HG02870 (cell line): ENCODE data around the gene FPGS.
"Not testable (repeated sequence)": the region's sequence is repeated elsewhere in the genome, so short reads cannot be mapped to it uniquely, and the experiment has no call there.

Source experiments
- ATAC-seq: cut with Tn5 transposase; IDR thresholded peaks from one replicate; pipeline ENCODE4 v1.9.1; 2021; ENCODE audit warnings: mild to moderate bottlenecking, moderate library complexity; ENCODE audit not compliant: unreplicated experiment

FPGS gene

GRCh38 chr9:127770583-127770904 is 32.1 kb upstream of the FPGS start:
- no peak for ATAC-seq

DNA sequence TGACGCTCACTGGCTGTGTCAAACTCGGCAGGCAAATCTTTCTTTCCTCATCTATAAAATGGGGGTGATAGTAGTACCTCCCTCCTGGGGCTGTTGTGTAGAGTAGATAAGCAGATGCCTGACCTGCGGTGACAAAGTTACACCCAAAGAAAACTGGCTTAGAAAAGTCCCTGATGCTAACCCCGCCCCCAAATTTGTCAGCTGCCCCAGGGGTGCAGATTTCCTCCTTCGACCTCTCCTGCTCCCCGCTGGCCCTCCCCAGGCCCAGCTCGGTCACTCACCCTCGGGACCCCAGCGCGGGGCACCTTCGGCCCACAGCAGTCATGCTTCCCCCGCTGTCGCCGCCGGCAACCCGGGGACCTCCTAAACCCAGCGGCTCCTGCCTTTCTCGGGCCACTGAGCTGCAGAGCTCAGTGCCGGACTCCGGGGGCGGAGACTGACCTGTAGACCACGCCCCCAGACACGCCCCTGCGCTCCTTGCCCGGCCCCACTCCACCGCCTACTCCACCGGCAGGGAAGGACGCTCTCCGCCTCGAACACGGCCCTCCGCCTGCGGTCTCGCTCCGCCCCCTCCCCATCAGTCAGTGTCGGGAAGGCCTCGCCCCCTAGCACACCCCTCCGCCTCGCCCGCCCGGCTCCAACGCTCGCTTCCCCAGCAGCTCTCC is 31.6 kb upstream of the FPGS start:
- ATAC-seq: peak; percentile 89

- no peak for ATAC-seq
Measured at GRCh38 chr9:127771570-127772189, 31.0 kb upstream of the FPGS start.

- no peak for ATAC-seq
Measured at GRCh38 chr9:127772603-127773002, 30.1 kb upstream of the FPGS start.

DNA sequence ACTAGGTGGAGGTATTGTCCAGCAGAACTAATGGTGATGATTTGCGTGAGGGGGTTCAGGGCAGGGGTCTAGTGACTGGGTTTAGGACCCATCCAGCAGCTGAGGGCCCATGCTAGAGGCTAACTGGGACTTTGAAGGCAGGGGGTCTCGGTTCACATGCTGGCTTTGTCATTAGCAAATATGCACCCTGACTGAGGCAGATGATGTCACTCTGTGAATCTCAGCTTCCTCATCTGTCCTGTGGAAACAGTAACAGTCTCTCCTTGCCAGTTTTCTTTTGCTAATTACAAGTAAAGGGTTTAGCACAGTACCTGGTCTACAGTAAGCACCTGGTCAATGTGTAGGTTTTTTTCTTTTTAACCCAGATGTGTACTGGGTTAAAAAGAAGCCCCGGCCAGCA is 29.4 kb upstream of the FPGS start:
- ATAC-seq: no peak

- no peak for ATAC-seq
Measured at GRCh38 chr9:127773981-127774380, 28.7 kb upstream of the FPGS start.

DNA sequence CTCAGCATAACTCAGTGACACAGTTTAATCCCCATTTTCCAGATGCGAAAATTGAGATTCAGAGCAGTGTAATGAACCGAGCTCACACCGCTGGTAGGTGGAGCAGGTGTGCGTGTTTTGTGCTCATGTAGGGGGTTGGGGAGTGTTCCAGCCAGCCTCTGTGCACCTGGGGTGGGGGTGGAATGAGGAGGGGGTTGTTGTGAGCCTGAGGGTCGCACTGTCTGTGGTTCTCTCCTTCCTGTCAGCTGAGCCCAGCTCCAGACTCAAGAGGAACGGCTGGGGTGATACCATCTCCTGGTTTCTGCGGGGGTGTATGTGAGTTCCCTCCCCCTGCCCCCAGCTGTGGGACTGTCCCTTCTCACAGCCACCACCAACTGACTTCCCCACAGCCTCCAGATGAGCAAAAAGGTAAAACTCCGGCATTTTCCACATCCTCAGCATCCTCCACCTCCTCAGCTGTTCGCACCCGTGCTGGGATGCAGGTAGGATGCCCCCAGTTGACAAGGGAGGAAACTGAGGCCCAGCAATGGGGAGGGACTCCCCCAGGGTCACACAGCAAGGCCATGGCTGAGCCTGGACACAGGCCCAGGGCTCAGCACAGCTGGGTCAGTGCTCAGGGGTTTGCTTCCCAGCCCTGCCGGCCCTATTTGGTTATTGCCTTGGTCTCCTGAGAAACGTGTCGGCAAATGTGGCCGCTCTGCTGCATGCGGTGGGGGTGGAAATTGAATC is 26.3 kb upstream of the FPGS start:
- ATAC-seq: peak; percentile 34

DNA sequence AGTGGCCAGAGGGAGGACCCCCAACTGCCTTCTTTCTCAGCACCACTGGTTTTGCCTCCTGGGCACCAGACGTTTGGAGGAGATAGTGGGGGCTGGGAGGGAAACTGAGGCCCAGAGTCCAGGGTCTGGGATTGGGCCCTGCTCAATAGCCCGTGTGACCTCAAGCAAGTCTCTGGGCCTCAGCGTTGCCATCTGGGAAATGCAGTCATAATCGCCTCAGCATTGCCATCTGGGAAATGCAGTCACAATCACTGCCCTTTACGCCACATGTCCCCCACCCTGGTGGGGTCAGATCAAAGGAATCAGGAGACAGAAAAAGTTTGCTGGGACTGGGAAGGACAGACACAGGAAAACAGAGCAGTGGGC is 25.8 kb upstream of the FPGS start:
- no peak for ATAC-seq

DNA sequence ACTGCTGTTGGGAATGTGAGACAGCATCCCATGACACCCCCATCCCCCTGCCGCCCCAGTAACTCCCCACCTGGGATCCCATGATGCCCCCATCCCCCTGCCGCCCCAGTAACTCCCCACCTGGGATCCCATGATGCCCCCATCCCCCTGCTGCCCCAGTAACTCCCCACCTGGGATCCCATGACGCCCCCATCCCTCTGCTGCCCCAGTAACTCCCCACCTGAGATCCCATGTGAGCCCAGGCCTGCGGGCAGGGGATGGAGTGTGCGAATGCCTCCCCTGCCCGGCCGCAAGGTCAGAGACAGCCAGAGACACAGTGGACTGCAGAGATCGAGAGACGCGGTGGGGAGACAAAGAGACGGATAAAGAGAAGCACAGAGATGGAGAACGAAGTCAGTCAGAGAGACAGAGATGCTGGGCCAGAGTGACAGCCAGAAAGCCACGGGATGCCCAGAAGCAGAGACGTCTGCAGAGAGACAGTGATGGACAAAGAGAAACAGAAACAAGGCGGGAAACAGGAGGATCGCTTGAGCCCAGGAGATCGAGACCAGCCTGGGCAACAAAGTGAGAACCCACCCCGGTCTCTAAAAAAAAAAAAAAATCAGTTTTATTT is 25.2 kb upstream of the FPGS start:
- no peak for ATAC-seq

- no peak for ATAC-seq
Measured at GRCh38 chr9:127778280-127779135, 24.2 kb upstream of the FPGS start, which contains the start of gene SH2D3C. Gene SH2D3C (minus strand): TSS chr9:127778666. CDS start chr9:127778627, 39 bp downstream.

- ATAC-seq: peak; percentile 46
Measured at GRCh38 chr9:127779136-127779981, 23.3 kb upstream of the FPGS start.

- ATAC-seq: no peak
Measured at GRCh38 chr9:127780126-127780885, 22.4 kb upstream of the FPGS start.

DNA sequence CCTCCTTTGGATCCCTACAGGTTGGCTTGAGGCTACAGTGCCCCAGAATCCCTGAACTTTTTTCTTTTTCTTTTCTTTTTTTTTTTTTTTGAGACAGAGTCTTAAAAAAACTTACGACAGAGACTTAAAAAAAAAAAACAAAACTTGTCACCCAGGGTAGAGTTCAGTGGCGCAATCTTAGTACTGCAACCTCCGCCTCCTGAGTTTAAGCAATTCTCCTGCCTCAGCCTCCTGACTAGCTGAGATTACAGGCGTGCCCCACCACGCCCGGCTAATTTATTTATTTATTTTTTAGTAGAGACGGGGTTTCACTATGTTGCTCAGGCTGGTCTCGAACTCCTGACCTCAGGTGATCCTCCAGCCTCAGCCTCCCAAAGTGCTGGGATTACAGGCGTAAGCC is 21.8 kb upstream of the FPGS start:
- not testable (repeated sequence) for ATAC-seq

DNA sequence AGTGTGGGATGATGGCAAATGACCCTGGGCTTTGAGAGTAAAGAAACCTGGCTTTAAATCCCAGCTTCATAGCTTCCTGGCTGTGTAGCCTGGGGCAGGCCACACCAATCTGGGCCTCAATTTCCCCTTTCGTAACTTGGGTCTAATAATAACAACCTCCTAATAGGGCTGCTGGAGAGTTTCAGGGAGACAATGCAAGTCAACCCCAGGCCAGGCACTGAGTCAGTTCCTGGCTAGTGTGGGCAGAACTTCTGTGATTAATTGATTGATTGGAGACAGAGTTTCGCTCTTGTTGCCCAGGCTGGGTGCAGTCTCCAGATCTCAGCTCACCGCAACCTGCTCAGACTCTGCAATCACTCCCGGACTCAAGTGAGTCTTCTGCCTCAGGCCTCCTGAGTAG is 20.9 kb upstream of the FPGS start:
- no peak for ATAC-seq

DNA sequence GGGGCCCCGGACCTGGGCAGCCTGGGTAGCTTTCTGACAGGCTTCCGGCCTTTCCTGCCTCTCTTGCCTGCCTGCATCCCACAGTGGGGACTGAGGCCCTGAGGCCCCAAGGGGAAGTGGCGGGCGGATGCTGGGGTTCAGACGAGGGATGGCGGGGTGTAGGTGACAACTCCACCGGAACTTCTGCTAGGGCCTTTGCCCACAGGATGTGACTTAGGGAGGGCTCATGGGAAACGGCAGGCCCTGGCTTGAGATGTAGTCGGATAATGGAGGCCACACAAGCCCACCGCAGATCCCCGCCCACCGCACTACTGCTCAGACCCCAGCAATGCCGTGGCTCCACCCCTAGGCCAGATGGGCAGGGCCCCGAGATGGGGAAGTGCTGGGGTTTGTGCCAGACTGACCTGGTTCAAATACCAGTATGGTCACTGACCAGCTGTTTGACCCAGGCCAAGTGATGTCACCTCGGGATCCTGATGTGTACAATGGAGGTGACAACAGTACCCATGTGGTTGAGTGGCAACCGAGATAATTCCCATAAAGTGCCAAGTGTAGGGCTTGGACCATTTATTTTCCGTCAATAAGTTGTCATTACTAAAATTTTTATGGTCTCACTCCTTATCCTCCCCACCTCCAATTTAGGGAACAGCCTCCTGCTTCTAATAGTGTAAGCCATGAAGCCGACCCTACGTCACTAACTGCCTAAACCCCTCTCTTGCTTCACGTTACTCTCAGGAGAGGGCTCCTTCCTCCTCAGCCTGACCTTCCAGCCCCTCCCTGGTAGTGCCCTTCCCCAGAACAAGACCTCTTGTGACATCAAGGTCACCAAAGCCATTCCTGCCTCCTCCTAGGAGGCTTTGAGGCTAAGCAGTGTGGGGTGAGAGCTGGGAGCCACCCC is 19.3 kb upstream of the FPGS start:
- no peak for ATAC-seq

DNA sequence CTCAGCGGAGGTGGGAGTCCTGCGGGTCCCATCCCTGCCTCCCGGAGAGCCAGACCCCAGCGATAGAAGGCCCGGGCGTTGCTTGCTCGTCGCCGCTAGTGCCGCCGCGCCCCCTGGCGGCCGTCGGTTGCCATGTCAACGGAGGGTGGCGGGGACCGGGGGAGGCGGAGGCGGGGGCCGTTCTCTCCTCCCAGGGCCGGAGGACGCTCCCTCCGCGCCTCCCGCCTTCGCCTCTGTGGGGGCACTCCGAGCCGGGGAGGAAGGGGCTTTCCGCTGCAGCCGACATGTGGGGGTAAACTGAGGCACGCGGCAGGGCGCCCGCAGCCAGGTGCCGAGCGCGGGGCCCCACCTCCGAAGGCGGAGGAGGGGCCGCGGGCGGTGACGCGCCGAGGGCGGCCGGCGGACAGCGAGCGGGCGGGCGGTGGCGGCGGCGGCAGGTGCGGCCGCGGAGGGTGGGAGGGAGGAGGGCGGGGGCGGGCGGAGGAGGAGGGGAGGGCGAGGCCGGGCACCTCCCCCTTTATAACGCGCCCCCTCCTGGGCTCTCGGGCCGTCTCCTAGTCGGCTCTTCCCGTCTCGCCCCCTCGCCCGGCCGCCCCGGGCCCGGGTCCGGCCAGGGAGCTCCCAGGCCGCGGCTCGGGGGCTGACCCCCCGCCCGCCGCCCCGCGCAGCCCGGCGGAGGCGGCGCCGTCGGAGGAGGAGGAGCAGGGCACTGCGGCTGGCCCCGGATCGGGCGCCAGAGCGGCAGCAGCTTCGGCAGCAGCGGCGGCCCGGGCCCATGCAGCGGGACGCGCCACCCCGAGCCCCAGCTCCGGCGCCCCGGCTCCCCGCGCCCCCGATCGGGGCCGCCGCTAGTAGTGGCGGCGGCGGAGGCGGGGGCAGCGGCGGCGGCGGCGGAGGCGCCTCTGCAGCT is 17.4 kb upstream of the FPGS start:
- peak; percentile 51 for ATAC-seq
